ENCODE results near the gene AUTS2.
"Not testable (repeated sequence)": the region's sequence is repeated elsewhere in the genome, so short reads cannot be mapped to it uniquely, and the experiment has no call there.

Gene AUTS2

GRCh38 chr7:70641882-70642281 is 1043.6 kb downstream of the AUTS2 start:
- peaks cover 26% of the 10 kb centered on the region for H3K27me3 Mint-ChIP-seq (ENCODE audit: low read depth)
- no peaks in the 10 kb centered on the region for H3K9me3 Mint-ChIP-seq
- H3K36me3 Mint-ChIP-seq (ENCODE audit: low read depth), result no peaks in the 10 kb centered on the region
- no peak overlapping the region for H3K27ac Mint-ChIP-seq
- H3K4me3 Mint-ChIP-seq, result no peak overlapping the region
- no peak for TF ChIP-seq CTCF (IDR thresholded peaks at IDR 0.05; ENCODE audit: unreplicated experiment in 3 of 3)
- H3K4me1 Mint-ChIP-seq, result peaks cover 38% of the 10 kb centered on the region

GRCh38 chr7:70645279-70645678 is 1047.0 kb downstream of the AUTS2 start:
- Mint-ChIP-seq H3K27ac (no peak overlapping the region), H3K4me3 (no peak overlapping the region), H3K9me3 (no peaks in the 10 kb centered on the region), H3K27me3 (ENCODE audit: low read depth) (peaks cover 6% of the 10 kb centered on the region), H3K4me1 (peaks cover 10% of the 10 kb centered on the region), H3K36me3 (ENCODE audit: low read depth) (no peaks in the 10 kb centered on the region)
- TF ChIP-seq CTCF (IDR thresholded peaks at IDR 0.05; ENCODE audit: unreplicated experiment in 3 of 3), result no peak

GRCh38 chr7:70645876-70646351 is 1047.6 kb downstream of the AUTS2 start:
- Mint-ChIP-seq H3K27ac (no peak overlapping the region), H3K27me3 (ENCODE audit: low read depth) (peaks cover 2% of the 10 kb centered on the region), H3K4me1 (peaks cover 10% of the 10 kb centered on the region), H3K9me3 (no peaks in the 10 kb centered on the region), H3K36me3 (ENCODE audit: low read depth) (peaks cover 5% of the 10 kb centered on the region), H3K4me3 (no peak overlapping the region)
- no peak for TF ChIP-seq CTCF (IDR thresholded peaks at IDR 0.05; ENCODE audit: unreplicated experiment in 3 of 3)

GRCh38 chr7:70646536-70647248 is 1048.4 kb downstream of the AUTS2 start:
- H3K27me3 Mint-ChIP-seq (ENCODE audit: low read depth), result no peaks in the 10 kb centered on the region
- peaks cover 5% of the 10 kb centered on the region for H3K36me3 Mint-ChIP-seq (ENCODE audit: low read depth)
- TF ChIP-seq CTCF (IDR thresholded peaks at IDR 0.05; ENCODE audit: unreplicated experiment in 3 of 3), result no peak
- H3K4me1 Mint-ChIP-seq, result peaks cover 10% of the 10 kb centered on the region
- no peaks in the 10 kb centered on the region for H3K9me3 Mint-ChIP-seq
- H3K4me3 Mint-ChIP-seq, result no peak overlapping the region
- H3K27ac Mint-ChIP-seq, result no peak overlapping the region

- H3K27me3 Mint-ChIP-seq (ENCODE audit: low read depth), result no peaks in the 10 kb centered on the region
- H3K4me1 Mint-ChIP-seq, result peaks cover 10% of the 10 kb centered on the region
Observed at GRCh38 chr7:70647801-70648498, 1049.7 kb downstream of the AUTS2 start.

GRCh38 chr7:70648499-70648861 is 1050.2 kb downstream of the AUTS2 start:
- H3K9me3 Mint-ChIP-seq; H3K27me3 Mint-ChIP-seq (ENCODE audit: low read depth); H3K36me3 Mint-ChIP-seq (ENCODE audit: low read depth); H3K4me3 Mint-ChIP-seq; H3K27ac Mint-ChIP-seq: not testable (repeated sequence)
- H3K4me1 Mint-ChIP-seq, result peaks cover 10% of the 10 kb centered on the region

More at GRCh38 chr7:70647801-70648498, 1049.7 kb downstream of the AUTS2 start:
- H3K9me3 Mint-ChIP-seq, result no peaks in the 10 kb centered on the region
- H3K4me3 Mint-ChIP-seq, result no peak overlapping the region
- peaks cover 5% of the 10 kb centered on the region for H3K36me3 Mint-ChIP-seq (ENCODE audit: low read depth)
- no peak overlapping the region for H3K27ac Mint-ChIP-seq
- TF ChIP-seq CTCF (IDR thresholded peaks at IDR 0.05; ENCODE audit: unreplicated experiment in 3 of 3), result no peak
